ENCODE measurements around the gene ADGRG4. TPM values are rescaled to one million over a fixed set of nuclear protein-coding genes. Genes with fewer than 3 reads are reported as not detected.

The ADGRG4 gene
- polyA plus RNA-seq, 3 donors from 2014 or later, result not detected

DNA sequence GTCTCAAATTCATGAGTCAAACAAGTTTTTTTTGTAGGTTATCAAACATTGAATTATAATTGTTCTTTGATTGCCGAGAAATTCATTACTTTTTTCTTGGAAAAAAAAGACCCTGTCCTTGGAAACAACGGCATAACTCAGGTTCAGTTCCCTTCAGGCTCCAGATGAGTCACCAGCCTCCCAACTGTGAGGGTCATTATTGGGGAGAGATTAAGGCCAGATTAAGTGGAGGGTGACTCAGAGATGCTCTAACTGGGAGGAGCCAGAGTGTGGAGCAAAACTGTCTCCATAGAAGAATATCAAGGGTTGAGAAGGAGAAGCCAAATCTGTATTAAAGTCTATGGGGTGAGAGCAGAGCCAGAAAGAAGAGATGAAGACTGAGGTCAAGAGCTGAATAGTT, 9.6 kb downstream of the ADGRG4 start:
- DNase-seq, result no peak
- H3K36me3 Mint-ChIP-seq, result no peaks in the 10 kb centered on the region
- H3K4me1 Mint-ChIP-seq, result no peaks in the 10 kb centered on the region
- no peak overlapping the region for H3K4me3 Mint-ChIP-seq
- peaks cover 2 to 10% (median 3%) of the 10 kb centered on the region in 3 donors for H3K27me3 Mint-ChIP-seq (ENCODE audit: low read depth in 3 of 3)
- H3K27ac Mint-ChIP-seq, result no peak overlapping the region
- H3K9me3 Mint-ChIP-seq, result no peaks in the 10 kb centered on the region

DNA sequence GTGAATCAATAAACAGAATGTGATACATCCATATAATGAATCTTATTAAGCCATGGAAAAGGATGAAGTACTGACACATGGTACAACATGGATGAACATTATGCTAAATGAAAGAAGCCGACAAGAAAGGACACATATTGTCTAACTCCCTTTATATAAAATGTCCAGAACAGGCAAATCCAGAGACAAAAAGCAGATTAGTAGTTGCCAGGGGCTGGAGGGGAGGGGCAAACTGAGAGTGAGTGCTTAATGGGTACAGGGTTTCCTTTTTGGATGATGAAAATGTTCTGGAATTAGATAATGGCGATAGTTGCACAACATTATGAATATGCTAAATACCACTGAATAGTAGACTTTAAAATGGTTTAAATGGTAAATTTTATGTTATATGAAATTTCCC, 17.4 kb downstream of the ADGRG4 start:
- no peaks in the 10 kb centered on the region for H3K9me3 Mint-ChIP-seq
- no peak for DNase-seq

DNA sequence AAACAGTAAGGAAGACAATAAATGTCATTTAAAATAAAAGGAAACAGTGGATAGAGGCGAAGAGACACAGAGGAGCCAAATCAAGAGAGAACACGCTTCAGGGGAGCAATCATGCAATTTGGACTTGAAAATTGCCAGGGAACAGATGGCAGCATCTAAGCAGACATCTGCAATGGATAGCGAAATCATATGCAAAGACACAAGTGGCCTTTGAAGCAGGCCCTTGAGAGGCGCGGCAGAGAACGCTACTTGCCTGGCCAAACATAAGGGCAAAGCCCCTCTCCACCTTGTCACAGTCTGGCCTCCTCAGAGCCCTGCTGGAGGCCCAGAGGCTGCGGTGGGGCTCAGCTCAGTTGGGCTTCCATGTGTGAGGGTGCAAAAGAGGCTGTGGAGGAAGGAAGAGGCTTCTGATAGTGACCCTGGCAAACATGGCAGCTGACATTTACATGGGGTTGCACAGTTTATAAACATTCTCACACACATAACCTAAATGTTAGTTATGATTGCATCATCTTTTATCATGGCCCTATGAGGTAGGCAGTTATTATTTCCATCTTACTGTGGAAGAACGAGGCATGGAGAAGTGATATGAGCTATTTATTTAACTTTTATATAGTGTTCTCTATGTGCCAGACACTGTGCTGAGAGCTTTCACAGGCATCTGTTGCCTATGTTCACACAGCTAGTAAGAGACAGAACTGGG, 18.3 kb downstream of the ADGRG4 start:
- Mint-ChIP-seq H3K4me1 (no peaks in the 10 kb centered on the region), H3K36me3 (no peaks in the 10 kb centered on the region), H3K4me3 (no peak overlapping the region), H3K9me3 (no peaks in the 10 kb centered on the region), H3K27me3 (ENCODE audit: low read depth in 3 of 3) (peaks cover 0 to 2% (median 0%) of the 10 kb centered on the region in 3 donors), H3K27ac (no peak overlapping the region)
- DNase-seq, result no peak

More for the DNA sequence above, 17.4 kb downstream of the ADGRG4 start:
- no peaks in the 10 kb centered on the region for H3K4me1 Mint-ChIP-seq
- peaks cover 0 to 2% (median 0%) of the 10 kb centered on the region in 3 donors for H3K27me3 Mint-ChIP-seq (ENCODE audit: low read depth in 3 of 3)
- H3K27ac Mint-ChIP-seq, result no peak overlapping the region
- H3K36me3 Mint-ChIP-seq, result no peaks in the 10 kb centered on the region
- no peak overlapping the region for H3K4me3 Mint-ChIP-seq

DNA sequence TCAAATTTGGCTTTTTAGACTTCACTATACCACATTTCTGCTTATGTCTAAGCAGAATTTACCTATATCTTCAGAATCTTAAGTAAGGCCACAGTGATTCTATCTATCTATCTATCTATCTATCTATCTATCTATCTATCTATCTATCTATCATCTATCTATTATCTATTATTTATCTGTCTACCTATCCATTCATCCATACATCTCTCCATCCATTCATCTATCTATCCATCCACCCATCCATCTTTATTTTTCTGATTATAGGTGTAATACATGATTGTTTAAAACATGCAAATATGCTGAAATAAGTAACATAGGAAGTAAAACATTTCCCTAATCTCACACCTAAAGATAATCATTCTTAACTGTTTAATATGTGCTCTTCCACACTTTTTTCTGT, 18.8 kb downstream of the ADGRG4 start:
- H3K4me1 Mint-ChIP-seq, result no peaks in the 10 kb centered on the region
- peaks cover 0 to 2% (median 0%) of the 10 kb centered on the region in 3 donors for H3K27me3 Mint-ChIP-seq (ENCODE audit: low read depth in 3 of 3)
- H3K4me3 Mint-ChIP-seq, result no peak overlapping the region
- H3K9me3 Mint-ChIP-seq, result no peaks in the 10 kb centered on the region
- no peaks in the 10 kb centered on the region for H3K36me3 Mint-ChIP-seq
- no peak for DNase-seq
- no peak overlapping the region for H3K27ac Mint-ChIP-seq

DNA sequence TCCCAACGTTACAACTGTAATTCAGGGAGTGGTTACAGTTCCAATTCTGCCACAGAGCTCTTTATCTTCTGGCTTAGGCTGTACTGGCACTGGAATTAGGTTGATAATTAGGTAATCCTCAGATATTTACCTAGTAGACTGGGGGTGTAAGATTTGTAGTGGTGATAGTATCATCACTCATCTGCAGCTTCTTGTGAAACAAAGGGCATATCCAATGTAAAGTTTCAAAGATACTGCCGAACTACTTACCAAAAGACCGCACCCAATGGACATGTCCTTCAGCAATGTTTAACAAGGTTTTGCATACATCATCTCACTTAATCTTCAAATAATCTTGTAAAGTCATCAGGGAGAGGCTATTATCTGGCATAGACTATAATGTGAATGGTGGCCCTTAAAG, 20.8 kb downstream of the ADGRG4 start:
- Mint-ChIP-seq H3K27me3 (ENCODE audit: low read depth in 3 of 3) (peaks cover 0 to 2% (median 0%) of the 10 kb centered on the region in 3 donors), H3K4me1 (no peaks in the 10 kb centered on the region), H3K36me3 (no peaks in the 10 kb centered on the region), H3K9me3 (no peaks in the 10 kb centered on the region), H3K27ac (no peak overlapping the region), H3K4me3 (no peak overlapping the region)
- DNase-seq, result no peak

DNA sequence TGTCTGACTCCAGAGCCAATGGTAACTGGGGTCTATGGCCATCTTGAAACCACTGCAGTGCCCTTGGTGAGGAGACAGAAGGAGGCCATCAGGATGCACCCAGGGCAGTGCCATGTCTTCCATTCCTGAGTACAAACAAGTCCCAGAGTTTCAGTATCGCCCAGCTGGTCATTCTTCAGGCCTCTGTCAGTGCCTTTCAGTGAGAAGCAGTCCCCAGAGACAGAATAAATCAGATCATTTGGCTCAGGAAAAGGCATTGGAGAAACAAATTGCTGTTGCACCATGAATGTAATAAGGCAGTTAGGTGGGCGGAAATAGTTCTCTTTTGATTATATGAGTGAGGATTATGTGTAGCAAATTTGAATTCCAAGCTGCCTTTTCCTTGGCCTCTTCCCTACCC, 21.3 kb downstream of the ADGRG4 start:
- Mint-ChIP-seq H3K4me1 (no peaks in the 10 kb centered on the region), H3K9me3 (no peaks in the 10 kb centered on the region), H3K4me3 (no peak overlapping the region), H3K27me3 (ENCODE audit: low read depth in 3 of 3) (peaks cover 0 to 2% (median 0%) of the 10 kb centered on the region in 3 donors), H3K36me3 (no peaks in the 10 kb centered on the region), H3K27ac (no peak overlapping the region)
- no peak for DNase-seq

DNA sequence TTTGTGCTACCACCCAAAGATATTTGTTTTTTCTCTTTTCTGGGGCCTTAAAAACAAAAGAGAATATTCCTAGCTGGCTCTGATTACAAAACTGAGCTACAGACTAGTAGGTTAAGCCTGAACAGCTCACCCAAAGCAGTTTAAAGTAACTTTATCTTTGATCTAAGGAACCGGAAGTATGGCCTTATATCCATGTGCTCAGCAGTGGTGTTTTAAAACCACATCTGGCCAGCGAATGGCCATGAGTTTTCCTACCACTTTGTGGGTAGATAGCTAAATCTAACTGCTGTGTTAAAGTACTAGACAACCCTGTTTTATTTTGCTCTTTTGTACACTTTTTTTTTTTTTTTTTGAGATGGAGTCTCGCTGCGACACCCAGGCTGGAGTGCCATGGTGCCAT, 24.6 kb downstream of the ADGRG4 start:
- no peak overlapping the region for H3K27ac Mint-ChIP-seq
- H3K36me3 Mint-ChIP-seq, result no peaks in the 10 kb centered on the region
- no peaks in the 10 kb centered on the region for H3K9me3 Mint-ChIP-seq
- no peak for DNase-seq
- peaks cover 0 to 2% (median 0%) of the 10 kb centered on the region in 3 donors for H3K27me3 Mint-ChIP-seq (ENCODE audit: low read depth in 3 of 3)
- no peak overlapping the region for H3K4me3 Mint-ChIP-seq
- H3K4me1 Mint-ChIP-seq, result no peaks in the 10 kb centered on the region

DNA sequence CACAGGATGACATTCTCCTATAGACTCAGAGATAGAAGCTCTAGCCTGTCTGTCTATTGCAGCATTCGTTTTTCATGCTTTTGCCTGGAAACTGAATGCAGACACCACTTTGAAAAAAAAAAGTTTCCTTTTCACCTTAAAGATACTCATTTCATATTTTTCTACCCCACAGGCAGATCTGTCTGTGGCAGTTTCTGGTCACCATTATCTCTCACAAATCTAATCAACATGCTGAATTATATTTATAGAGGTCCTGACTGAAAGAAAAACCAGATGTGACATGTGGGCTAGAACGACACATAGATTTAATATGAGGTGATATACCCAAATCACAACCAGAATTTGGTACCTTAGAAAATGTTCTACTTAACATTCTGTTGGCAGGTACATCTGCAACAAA, 28.2 kb downstream of the ADGRG4 start:
- Mint-ChIP-seq H3K4me3 (no peak overlapping the region), H3K36me3 (no peaks in the 10 kb centered on the region), H3K27ac (no peak overlapping the region), H3K27me3 (ENCODE audit: low read depth in 3 of 3) (peaks cover 0 to 3% (median 0%) of the 10 kb centered on the region in 3 donors), H3K9me3 (no peaks in the 10 kb centered on the region), H3K4me1 (no peaks in the 10 kb centered on the region)
- DNase-seq, result no peak

DNA sequence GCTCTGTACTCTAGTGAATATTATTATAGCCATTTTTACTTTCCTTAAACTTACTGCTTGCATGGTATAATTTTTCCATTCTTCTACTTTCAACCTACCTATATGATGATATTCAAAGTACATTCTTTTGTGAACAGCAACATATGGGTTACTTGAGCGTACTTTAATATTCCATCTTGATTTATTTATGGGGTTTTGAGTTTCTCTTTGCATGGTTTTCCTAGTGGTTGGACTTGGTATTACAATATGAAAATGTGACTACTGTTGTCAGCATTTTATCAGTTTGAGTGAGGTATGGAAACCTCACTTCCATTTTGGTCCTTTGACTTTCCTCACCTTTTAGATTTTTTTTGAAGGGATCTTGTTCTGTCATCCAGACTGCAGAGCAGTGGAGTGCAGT, 35.9 kb downstream of the ADGRG4 start:
- Mint-ChIP-seq H3K4me3 (no peak overlapping the region), H3K36me3 (no peaks in the 10 kb centered on the region), H3K9me3 (peaks cover 0 to 6% (median 0%) of the 10 kb centered on the region in 6 donors), H3K4me1 (no peaks in the 10 kb centered on the region), H3K27me3 (ENCODE audit: low read depth in 3 of 3) (peaks cover 0 to 9% (median 2%) of the 10 kb centered on the region in 3 donors), H3K27ac (no peak overlapping the region)
- no peak for DNase-seq

DNA sequence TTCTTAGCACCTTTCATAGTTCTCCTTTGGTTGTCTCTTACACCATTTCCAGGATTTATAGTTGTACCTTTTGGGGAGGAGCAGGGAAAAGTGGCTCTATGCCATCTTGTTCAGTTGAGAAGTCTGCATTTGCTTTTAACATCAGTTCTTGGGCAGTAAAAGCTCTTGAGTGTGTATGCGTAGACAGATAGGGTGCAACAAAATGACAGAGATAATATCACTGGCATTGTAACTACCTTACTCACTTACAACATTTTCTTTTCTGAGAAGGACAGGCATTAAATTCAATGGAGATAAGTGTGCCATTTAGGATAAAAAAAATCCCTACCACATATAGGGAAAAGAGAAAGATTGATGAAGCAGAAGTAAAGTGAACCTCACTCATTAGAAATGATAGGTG, 38.9 kb downstream of the ADGRG4 start:
- H3K4me1 Mint-ChIP-seq, result no peaks in the 10 kb centered on the region
- H3K27ac Mint-ChIP-seq, result no peak overlapping the region
- no peaks in the 10 kb centered on the region for H3K36me3 Mint-ChIP-seq
- H3K9me3 Mint-ChIP-seq, result peaks cover 0 to 6% (median 0%) of the 10 kb centered on the region in 6 donors
- peaks cover 0 to 9% (median under 1%) of the 10 kb centered on the region in 3 donors for H3K27me3 Mint-ChIP-seq (ENCODE audit: low read depth in 3 of 3)
- DNase-seq, result no peak
- H3K4me3 Mint-ChIP-seq, result no peak overlapping the region

DNA sequence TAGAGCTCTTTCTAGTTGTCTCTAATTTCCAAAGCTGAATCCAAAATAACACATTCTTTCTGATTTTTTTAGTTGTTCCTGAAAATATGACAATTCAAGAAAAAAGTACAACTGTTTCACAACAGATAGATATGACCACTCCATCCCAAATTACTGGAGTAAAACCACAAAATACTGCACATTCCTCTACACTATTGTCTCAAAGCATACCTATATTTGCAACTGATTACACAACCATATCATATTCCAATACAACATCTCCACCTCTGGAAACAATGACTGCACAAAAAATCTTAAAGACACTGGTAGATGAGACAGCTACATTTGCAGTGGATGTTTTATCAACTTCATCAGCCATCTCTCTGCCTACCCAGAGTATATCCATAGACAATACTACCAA, 43.6 kb downstream of the ADGRG4 start:
- DNase-seq, result no peak
- Mint-ChIP-seq H3K4me3 (no peak overlapping the region), H3K9me3 (peaks cover 0 to 1% (median 0%) of the 10 kb centered on the region in 6 donors), H3K36me3 (no peaks in the 10 kb centered on the region), H3K27ac (no peak overlapping the region), H3K27me3 (ENCODE audit: low read depth in 3 of 3) (peaks cover 0 to 8% (median 3%) of the 10 kb centered on the region in 3 donors), H3K4me1 (no peaks in the 10 kb centered on the region)

DNA sequence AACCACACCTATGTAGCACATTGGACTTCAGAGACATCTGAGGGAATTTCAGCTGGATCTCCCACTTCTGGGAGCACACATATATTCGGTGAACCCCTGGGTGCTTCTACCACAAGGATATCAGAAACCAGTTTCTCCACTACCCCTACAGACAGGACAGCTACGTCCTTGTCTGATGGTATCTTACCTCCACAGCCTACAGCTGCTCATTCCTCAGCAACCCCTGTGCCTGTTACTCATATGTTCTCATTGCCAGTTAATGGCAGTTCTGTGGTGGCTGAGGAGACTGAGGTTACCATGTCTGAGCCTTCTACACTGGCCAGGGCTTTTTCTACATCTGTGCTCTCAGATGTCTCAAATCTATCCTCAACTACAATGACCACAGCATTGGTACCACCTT, 45.7 kb downstream of the ADGRG4 start:
- Mint-ChIP-seq H3K36me3 (no peaks in the 10 kb centered on the region), H3K4me1 (no peaks in the 10 kb centered on the region), H3K27ac (peak overlapping the region in 1 of 6 donors; percentile 28), H3K9me3 (peaks cover 0 to 1% (median 0%) of the 10 kb centered on the region in 6 donors), H3K27me3 (ENCODE audit: low read depth in 3 of 3) (peaks cover 0 to 3% (median 2%) of the 10 kb centered on the region in 3 donors), H3K4me3 (no peak overlapping the region)
- no peak for DNase-seq

DNA sequence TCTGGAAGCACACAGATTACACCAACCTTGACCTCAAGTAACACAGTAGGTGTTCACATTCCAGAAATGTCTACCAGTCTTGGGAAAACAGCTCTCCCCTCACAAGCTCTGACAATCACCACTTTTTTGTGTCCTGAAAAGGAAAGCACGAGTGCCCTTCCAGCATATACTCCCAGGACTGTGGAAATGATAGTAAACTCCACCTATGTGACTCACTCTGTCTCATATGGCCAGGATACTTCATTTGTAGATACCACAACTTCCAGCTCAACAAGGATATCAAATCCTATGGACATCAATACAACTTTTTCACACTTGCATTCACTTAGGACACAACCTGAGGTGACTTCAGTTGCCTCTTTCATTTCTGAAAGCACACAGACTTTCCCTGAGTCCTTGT, 46.9 kb downstream of the ADGRG4 start:
- DNase-seq, result no peak
- no peak overlapping the region for H3K27ac Mint-ChIP-seq
- no peak overlapping the region for H3K4me3 Mint-ChIP-seq
- peaks cover 0 to 1% (median 0%) of the 10 kb centered on the region in 6 donors for H3K9me3 Mint-ChIP-seq
- H3K27me3 Mint-ChIP-seq (ENCODE audit: low read depth in 3 of 3), result peaks cover 0 to 3% (median 2%) of the 10 kb centered on the region in 3 donors
- no peaks in the 10 kb centered on the region for H3K4me1 Mint-ChIP-seq
- H3K36me3 Mint-ChIP-seq, result no peaks in the 10 kb centered on the region

DNA sequence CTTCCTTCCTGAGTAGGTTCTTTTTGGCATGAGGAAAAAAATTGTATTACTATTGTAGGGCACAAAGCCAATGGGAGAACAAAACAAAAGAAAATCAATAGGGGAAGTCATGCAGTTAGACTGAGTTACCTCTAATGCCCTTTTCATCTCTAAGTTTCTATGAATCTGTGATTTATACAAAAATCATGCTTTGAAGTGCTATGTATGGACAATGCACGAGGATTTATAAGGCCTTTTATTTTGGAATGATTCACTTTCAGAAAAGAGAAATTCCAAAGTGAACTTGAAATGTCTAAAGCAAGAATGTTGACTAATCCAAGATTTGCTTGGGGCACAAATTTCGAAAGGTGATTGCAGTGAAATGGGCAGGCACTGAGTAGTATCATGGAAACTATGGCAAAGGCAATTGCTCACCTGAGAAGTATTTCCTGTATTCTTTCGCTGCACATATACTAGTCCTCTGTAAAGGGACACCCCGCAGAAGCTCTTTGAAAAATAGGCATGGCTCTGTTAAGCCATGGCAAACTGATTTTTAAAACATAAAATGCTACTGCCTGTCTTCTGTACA, 52.8 kb downstream of the ADGRG4 start:
- Mint-ChIP-seq H3K4me3 (no peak overlapping the region), H3K4me1 (no peaks in the 10 kb centered on the region), H3K27me3 (ENCODE audit: low read depth in 3 of 3) (peaks cover 0 to 4% (median 0%) of the 10 kb centered on the region in 3 donors), H3K36me3 (no peaks in the 10 kb centered on the region), H3K27ac (no peak overlapping the region), H3K9me3 (no peaks in the 10 kb centered on the region)
- DNase-seq, result no peak

DNA sequence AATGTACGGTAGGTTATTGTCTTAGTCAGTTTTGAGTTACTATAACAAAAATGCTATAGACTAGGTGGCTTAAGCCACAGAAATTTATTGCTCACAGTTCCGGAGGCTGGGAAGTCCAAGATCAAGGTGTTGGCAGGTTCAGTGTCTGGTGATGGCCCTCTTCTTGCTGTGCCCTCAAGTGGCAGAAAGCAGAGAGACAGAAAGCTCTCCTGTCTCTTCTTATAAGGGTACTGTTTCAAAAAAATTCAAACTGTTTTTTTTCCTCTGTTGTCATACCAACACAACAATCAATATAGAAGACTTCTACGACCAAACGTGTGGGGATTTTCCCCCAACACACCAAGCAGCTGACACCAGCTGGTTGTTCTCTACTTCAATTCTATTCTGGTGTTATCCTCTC, 53.4 kb downstream of the ADGRG4 start:
- Mint-ChIP-seq H3K36me3 (no peaks in the 10 kb centered on the region), H3K9me3 (no peaks in the 10 kb centered on the region), H3K27ac (no peak overlapping the region), H3K4me1 (no peaks in the 10 kb centered on the region), H3K4me3 (no peak overlapping the region), H3K27me3 (ENCODE audit: low read depth in 3 of 3) (peaks cover 0 to 4% (median 0%) of the 10 kb centered on the region in 3 donors)
- no peak for DNase-seq
